Measurements from ENCODE around the gene TPP2.

DNA sequence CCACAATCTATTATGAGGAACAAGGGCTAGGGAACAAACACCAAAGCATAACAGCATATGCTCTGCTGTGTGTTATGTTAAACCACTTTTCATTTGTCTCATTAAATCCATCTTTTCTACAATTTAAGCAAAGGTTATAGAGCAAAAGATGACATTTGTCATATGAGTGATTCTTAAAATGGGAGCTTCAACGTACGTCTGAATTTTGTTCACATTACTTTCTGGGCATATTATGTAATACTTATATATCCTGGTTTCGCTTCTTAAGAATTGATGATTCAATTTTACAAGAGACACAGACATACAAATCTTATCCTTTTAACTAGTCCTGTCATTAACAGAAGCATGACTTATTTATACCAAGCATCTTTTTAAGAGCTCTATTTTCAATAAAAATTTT is 3.3 kb upstream of the TPP2 start:
- TF ChIP-seq, protein P1, sequence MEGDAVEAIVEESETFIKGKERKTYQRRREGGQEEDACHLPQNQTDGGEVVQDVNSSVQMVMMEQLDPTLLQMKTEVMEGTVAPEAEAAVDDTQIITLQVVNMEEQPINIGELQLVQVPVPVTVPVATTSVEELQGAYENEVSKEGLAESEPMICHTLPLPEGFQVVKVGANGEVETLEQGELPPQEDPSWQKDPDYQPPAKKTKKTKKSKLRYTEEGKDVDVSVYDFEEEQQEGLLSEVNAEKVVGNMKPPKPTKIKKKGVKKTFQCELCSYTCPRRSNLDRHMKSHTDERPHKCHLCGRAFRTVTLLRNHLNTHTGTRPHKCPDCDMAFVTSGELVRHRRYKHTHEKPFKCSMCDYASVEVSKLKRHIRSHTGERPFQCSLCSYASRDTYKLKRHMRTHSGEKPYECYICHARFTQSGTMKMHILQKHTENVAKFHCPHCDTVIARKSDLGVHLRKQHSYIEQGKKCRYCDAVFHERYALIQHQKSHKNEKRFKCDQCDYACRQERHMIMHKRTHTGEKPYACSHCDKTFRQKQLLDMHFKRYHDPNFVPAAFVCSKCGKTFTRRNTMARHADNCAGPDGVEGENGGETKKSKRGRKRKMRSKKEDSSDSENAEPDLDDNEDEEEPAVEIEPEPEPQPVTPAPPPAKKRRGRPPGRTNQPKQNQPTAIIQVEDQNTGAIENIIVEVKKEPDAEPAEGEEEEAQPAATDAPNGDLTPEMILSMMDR (IDR thresholded peaks at IDR 0.05; ENCODE audit: low read length): no peak
- no peak for TF ChIP-seq EZH2phosphoT487 (IDR thresholded peaks at IDR 0.05; ENCODE audit: low read length)
- no peak for TF ChIP-seq EZH2 (optimal IDR thresholded peaks at IDR 0.05; ENCODE audit: low read depth, low read length)
